CD4-positive, alpha-beta T cell treated with Interleukin-6 for 4 hours (primary cell): ENCODE data around the gene PIGP.
"Not testable (repeated sequence)": the region's sequence is repeated elsewhere in the genome, so short reads cannot be mapped to it uniquely, and the experiment has no call there.

ENCODE experiments used
- DNase-seq: peaks from one replicate; pipeline ENCODE4 v3.0.0-alpha.2; 2020; ENCODE audit warnings: mixed read lengths

PIGP gene

DNA sequence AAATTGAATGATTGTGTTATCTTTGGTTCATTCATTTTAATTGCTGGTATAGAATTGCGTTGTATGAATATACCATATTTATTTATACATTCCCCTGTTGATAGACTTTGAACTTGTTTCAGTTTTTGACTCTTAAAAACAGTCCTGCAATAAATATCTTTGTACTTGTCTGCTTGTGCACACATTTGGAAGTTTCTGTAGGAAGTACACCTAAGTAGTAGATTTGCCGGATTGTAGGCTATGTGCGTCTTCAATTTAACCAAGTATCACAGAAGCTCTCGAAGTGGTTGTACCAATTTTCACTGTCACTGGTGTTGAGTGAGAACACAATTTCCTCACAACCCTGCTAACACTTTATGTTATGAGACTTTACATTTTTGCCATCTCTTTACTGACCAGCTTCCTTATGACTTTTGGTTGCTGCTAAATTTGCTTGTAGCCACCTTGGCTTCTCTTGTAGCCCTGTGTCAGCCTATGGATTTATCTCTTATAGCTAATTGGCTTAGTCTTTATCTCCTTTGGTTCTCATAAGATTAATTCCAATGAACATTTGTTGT, 2.4 kb upstream of the PIGP start:
- no peak for DNase-seq

DNA sequence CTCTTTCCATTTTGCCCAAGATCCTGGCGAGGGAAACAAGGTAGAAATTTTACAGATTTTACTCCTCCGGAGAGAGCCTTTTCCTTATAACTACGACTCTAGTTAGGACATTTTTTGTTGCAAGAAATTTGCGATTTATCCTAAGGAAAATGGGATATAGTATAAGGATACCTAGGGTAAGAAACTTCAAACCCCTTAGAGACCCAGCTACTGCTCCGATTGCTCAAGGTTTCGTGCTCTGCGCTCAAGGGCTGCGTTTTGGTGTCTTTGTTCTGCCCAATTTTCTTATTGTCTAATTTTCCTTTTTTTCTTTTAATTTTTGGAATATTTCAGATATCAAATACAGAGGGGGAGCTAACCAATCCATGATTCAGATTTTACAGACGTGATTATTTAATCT, 1.7 kb upstream of the PIGP start:
- DNase-seq: no peak

- no peak for DNase-seq
Measured at GRCh38 chr21:37074197-37074510, 1.3 kb upstream of the PIGP start.

DNA sequence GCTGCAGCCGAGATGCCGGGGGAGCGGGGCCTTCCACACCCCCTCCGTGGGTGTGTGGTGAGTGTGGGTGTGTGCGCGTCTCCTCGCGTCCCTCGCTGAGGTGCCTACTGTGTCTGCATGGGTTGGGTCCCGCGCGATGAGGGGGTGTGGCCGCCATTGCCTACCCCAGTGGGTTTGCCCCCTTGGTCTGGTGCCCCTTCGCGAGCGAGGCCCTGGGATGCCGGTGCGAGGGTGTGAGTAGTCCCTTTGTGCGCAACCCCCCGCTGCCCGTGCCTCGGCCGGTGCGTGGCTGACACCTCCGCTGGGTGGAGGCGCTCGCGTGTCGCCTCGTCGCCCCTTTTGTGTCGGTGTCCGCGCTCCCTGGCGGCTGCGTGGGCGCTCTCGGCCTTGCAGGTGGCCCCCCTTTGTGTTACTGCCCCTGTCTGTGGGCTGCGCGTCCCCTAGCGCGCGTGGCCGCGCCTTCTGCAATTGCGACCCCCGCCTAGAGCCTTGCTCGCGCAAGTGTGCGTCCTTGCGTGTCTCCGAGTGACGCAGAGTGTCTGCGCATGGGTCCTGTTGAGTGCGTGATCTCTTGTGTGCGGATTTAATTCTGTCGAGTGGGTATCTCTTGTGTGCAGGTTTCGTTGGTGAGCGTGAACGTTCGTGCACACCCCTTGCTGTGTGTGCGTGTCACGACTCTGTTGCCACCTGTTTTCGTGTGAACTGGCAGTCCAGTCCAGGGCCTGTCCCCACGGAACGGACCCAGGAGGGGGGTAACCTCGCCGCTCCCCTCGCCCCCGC, 736 bp upstream of the PIGP start:
- peak; percentile 67 for DNase-seq

- DNase-seq: peak; percentile 75
Measured at GRCh38 chr21:37072274-37072987, 440 bp downstream of the PIGP start.

DNA sequence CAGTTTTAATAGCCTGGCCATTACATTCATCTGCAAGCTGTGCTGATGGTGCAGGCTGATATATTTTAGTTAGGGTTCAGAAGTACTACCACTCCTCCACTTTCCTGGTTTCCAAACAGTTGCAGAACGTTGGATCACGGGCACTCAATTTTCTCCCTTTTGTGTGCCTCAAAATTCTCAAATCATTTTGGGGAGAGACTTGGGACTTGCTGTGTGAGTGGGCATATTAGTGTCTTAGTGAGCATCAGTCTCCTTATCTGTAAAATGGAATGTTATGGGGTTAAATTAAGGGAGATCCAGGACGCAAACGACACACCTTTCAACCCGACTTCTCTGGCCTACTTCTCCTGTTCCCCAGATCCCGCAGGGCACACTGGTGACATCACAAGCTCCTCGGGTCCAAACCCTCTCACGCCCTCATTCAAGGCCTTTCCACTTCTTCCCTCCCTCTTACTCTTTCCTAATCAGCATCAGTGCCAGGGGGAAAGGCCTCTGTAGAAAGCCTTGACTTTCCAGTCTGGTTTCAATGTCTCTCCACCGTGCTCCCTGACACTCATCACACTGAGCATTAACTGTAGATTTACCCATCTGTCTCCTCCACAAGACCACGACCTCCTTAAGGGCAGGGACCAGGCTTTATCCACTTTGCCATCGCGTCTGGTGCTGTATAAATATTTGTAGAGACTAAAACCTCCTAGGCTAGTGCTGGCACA, 1.2 kb downstream of the PIGP start:
- DNase-seq: no peak

GRCh38 chr21:37065561-37066177, 7.2 kb downstream of the PIGP start:
- DNase-seq: no peak

DNA sequence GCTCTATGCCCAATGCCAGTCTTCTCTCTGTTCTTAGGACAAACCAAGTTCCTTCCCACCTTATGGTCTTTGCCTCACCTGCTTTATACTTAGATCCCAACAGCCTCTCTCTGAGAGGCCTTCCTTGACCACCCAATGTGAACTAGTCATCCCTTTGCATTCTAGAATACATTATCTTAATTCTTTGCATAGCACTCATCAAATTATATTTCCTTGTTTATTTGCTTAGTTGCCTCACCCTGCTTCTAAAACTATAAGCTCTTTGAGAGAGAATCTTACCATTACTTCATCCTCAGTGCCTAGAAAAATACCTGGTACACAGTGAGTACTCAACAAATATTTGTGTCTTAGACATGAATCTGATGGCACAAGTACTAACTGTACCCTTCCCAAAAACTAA, 8.0 kb downstream of the PIGP start:
- DNase-seq: no peak

DNA sequence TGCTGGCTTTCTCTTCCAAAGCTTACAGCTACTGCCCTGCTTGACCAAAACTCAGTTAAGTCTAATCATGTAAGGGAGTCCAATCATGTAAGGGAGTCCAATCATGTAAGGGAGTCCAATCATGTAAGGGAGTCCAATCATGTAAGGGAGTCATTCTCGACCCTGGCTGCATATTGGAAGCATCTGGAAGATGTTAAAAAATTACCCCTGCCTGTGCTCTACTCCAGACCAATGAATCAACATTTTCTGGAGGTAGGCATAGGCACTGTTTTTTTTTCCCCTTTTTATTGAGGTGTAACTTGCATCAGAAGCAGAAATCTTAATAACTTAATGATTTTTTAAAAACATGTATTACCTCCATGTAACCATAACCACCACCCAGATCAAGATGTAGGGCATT, 9.4 kb downstream of the PIGP start:
- no peak for DNase-seq

GRCh38 chr21:37062593-37062935, 10.3 kb downstream of the PIGP start:
- no peak for DNase-seq

GRCh38 chr21:37061926-37062592, 10.8 kb downstream of the PIGP start:
- DNase-seq: no peak

GRCh38 chr21:37060296-37060695, 12.6 kb downstream of the PIGP start:
- no peak for DNase-seq

- DNase-seq: no peak
Measured at GRCh38 chr21:37059181-37059580, 13.7 kb downstream of the PIGP start.

DNA sequence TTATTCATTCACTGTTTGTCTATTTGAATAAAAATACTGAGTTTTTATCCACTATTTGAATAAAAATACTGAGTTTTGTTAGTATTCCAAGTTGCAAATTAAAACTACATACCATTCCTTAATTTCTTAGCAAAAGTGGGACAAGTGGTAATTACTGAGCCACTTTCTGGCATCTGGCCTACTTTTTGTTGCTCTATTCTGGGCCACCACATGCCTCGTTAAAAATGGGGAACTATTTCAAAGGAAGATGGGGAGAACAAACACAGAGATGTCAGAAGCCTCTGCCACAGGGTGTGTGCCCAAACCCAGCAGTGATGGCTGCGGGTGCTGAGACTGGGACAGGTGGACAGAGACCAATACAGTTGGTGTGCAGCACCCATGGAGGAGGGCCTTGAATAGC, 14.6 kb downstream of the PIGP start:
- DNase-seq: no peak

GRCh38 chr21:37057614-37058013, 15.3 kb downstream of the PIGP start:
- no peak for DNase-seq

DNA sequence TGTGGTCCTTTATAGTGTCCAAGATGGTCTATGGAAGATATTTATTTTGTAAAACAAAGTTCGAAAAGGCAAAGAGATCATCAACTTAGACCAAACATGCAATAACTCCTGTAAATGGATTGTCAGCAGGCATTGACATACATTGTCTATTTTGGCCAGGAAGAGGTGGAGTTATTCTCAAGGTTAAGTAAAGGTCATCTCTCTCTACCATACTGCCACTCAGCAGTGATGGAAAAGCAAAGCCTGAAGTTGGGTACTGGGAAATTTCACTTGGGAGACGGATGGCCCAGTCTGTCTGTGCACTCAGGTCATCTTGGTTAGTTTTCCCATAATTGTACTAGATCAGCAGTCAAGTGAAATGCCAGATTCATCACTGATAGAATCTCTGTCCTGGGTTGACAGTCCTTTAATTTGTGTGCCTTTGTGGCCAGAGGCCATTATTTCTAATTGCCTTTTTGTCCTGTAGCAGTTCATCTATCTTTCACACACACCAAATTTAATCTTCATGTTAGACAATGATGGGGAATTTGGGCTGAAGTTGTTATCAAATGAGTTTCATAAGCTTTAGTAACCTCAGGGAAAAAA, 17.5 kb downstream of the PIGP start:
- DNase-seq: no peak

GRCh38 chr21:37049741-37050140, 23.1 kb downstream of the PIGP start:
- DNase-seq: not testable (repeated sequence)

GRCh38 chr21:37047079-37047478, 25.8 kb downstream of the PIGP start:
- no peak for DNase-seq

GRCh38 chr21:37045556-37045955, 27.3 kb downstream of the PIGP start:
- no peak for DNase-seq

DNA sequence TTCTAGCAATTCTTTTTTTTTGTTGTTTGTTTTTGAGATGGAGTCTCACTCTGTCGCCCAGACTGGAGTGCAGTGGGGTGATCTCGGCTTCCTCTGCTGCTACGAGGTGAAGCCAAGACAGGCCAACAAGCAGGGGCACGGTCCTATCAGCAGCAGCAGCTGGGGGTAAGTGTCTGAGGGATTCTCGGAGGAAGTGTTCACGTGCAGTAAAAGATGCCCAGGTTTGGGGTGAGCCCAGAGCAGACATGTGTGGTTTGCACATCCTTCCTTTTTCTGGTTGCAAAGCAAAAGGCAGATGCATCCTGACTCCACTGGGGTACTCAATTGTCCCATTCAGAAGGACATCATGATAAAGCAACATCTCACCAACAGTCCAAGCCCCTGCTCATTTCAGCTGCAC, 27.7 kb downstream of the PIGP start:
- peak; percentile 22 for DNase-seq

DNA sequence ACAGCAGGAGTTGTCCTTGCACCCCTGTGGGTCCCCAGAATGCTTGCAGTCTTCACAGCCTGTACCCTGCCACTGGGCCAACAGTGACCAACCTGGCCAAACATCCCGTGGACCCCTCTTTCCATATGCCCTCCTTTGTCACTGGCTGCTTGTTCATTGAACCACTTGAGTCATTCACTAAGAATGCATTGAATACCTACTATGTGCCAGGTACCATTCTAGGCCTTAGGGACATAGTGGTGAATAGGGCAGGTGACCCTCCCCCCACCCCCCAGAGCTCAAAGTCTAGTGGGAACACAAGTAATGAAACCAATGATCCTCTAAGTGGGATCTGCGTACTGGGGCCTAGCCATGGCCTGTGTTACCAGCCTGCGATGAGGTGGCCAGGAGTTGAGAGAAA, 28.2 kb downstream of the PIGP start:
- no peak for DNase-seq

DNA sequence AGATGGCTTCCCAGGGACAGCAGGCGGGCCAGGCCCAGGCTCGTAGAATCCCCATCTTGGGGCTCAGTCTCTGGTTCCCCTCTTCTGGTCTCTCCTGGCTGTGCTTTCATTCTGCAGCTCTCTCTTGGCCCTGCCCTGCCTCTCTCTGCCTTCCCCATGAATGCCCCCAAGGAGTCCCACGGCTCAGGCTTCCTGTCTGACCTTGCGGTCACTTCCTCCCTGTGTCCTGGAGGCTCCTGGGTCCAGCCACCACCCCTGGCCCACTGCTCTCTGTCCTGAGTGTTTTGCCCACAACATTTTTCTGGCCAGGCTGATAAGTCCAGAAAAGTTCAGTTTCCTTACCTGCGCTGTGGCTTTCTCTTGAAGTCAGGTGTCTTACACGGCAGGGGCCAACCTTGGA, 29.1 kb downstream of the PIGP start:
- no peak for DNase-seq
